ENCODE results near the gene HEPHL1.
"Not testable (repeated sequence)": the region's sequence is repeated elsewhere in the genome, so short reads cannot be mapped to it uniquely, and the experiment has no call there.

Gene HEPHL1

GRCh38 chr11:94020777-94021481 is at the start of gene HEPHL1:
Gene HEPHL1, plus strand, starts transcription at chr11:94021354. Its CDS starts 15 bp downstream, at chr11:94021369.
- no peak for DNase-seq

GRCh38 chr11:93972790-93973189 is 48.4 kb upstream of the HEPHL1 start:
- no peak for DNase-seq

GRCh38 chr11:93973322-93974051 is 47.7 kb upstream of the HEPHL1 start:
- DNase-seq = not testable (repeated sequence)

DNA sequence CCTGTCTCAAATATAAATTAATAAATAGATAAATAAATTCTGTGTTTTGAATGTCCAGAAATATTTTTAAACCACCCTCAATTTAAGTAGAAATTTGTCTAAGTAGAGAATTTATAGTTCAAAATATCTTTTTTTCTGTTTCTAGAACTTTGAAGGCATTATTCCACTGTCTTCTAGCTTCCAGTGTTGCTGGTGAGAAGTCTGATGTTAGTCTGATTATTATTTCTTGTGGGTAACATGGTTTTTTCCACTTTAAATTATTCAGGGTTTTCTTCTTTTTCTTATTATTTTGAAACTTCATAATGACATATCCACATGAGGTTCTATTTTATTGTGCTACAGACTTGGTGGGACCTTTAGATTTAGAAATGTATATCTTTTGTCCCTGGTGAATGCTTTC is 46.4 kb upstream of the HEPHL1 start:
- no peak for DNase-seq

DNA sequence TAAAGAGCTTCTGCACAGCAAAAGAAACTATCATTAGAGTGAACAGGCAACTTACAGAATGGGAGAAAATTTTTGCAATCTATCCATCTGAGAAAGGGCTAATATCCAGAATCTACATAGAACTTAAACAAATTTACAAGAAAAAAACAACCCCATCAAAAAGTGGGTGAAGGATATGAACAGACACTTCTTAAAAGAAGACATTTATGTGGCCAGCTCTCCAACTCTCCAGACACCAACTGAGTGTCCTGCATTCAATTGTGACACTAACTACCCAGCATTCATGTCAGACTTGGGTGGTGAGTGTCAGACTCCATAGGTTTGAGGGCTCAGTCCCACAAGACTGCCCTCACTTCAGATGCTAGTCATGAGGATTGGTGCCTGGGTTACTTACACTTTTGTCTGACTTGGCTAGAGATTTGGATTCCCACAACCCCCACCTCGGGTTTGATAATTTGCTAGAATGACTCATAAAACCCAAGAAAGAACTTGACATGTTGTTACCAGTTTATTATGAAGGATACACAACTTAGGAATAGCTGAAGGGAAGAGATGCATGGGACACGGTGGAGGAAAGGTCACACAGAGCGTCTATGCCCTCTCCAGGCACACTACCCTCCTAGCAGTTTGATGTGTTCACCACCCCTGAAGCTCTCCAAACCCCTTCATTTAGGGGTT is 44.4 kb upstream of the HEPHL1 start:
- not testable (repeated sequence) for DNase-seq

GRCh38 chr11:93983542-93984195 is 37.5 kb upstream of the HEPHL1 start:
- no peak for DNase-seq

DNA sequence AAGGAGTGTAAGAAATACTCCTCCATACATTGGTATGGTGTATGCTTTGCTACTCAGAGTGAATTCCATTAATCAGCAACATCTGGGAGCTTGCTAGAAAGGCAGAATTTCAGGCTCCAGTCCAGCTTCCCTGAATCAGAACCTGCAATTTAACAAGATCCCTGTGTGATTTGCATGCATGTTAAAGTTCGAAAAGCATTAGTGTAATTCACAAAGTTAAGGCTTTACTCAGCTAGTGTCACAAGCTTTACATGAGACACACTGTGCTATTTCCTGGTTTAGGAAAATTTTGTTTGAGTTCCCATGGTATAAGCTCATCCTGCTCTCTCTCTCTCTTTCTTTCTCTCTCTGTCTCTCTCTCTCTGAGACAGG is 37.0 kb upstream of the HEPHL1 start:
- no peak for DNase-seq

- no peak for DNase-seq
Observed at GRCh38 chr11:93984936-93985335, 36.2 kb upstream of the HEPHL1 start.

GRCh38 chr11:93986716-93987115 is 34.4 kb upstream of the HEPHL1 start:
- peak; percentile 39 for DNase-seq

GRCh38 chr11:93988455-93988854 is 32.7 kb upstream of the HEPHL1 start:
- no peak for DNase-seq

- DNase-seq = no peak
Observed at GRCh38 chr11:93988912-93989311, 32.2 kb upstream of the HEPHL1 start.

- no peak for DNase-seq
Observed at GRCh38 chr11:93993747-93994146, 27.4 kb upstream of the HEPHL1 start.

DNA sequence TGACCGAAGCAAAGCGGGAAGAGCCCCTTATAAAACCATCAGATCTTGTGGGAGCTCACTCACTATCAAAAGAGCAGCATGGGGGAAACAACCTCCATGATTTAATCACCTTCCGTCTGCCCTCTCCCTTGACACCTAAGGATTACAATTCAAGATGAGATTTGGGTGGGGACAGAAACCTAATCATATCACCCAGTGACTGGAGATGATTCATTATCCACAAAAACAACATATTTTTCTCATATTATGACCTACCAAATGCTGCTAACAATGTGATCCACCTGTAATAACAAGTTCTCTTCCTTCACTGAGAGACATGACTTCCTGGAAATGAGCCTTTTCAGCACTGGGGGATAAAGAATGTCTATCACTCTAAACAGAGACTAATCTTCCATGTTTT is 23.4 kb upstream of the HEPHL1 start:
- no peak for DNase-seq

- no peak for DNase-seq
Observed at GRCh38 chr11:94000659-94001058, 20.5 kb upstream of the HEPHL1 start.

GRCh38 chr11:94002226-94002625 is 18.9 kb upstream of the HEPHL1 start:
- no peak for DNase-seq

- DNase-seq = no peak
Observed at GRCh38 chr11:94007426-94007825, 13.7 kb upstream of the HEPHL1 start.

DNA sequence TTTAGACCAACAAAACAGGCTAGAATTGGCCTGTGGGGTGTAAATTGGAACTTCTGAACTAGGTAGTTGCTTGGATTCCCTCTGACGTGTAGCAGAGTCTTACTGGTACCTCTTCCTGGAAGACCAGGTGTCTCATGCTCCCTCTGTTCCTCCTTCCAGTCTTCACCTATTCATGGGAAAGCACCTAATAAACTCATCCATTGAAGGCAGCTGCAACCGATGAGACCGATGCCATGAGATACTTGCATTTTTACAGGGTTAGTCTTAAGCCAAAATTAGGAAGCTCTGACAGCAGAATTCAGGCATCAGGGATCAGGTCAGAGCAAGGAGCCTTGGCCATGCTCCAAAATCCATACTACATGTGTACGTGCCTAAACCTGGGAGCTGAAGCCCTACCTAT is 13.2 kb upstream of the HEPHL1 start:
- DNase-seq = no peak

- DNase-seq = no peak
Observed at GRCh38 chr11:94010136-94010535, 11.0 kb upstream of the HEPHL1 start.

GRCh38 chr11:94011478-94011877 is 9.7 kb upstream of the HEPHL1 start:
- no peak for DNase-seq

DNA sequence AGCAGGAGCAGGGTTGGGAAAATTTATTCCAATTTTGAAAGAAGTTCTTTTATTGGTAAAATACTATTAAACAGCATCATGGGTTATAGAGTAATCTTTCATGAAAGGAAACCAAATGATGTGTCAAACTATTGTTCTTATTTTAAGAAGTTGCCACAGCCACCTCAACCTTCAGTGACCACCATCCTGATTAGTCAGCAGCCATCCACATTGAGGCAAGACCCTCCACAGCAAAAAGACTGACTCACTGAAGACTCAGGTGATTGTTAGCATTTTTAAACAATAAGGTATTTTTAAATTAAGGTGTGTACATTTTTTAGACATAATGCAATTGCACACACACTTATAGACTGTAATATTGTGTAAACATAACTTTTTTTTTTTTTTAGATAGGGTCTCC is 3.7 kb upstream of the HEPHL1 start:
- DNase-seq = no peak

GRCh38 chr11:94018721-94019120 is 2.4 kb upstream of the HEPHL1 start:
- no peak for DNase-seq

- DNase-seq = no peak
Observed at GRCh38 chr11:94023856-94024255, 2.7 kb downstream of the HEPHL1 start.

DNA sequence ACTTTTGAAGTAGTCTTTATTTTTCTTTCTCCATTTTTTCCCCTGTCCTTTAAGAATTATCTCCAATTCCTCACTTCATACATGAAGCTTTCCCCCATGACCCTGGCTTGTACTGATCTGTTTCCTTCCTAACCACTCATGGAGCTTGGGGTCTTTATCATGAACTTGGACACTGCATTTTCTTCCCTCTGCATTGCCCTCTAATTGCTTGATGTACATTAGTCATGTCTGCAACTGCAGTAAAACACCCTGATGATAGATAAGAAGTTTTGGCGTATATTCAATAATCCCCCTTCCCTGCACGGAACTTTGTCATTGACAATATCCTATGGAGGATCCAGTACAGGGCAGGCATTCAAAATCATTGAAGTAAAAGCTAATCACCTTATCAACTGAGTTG is 3.4 kb downstream of the HEPHL1 start:
- DNase-seq = no peak

All from NCI-H1417 treated with DMSO at 0.1 percent for 48 hours (cell line).